ENCODE results near the gene H19. TPM values are rescaled to one million over a fixed set of nuclear protein-coding genes. Genes with fewer than 3 reads are reported as not detected.
A peak's percentile ranks its signal among the peaks of the same experiment; 100 is the strongest.

H19 gene
- total and polyA plus RNA-seq, 12 donors, result 235 to 1,965 (median 408) TPM

- no peak overlapping the region for H3K27ac ChIP-seq
- no peaks in the 10 kb centered on the region for H3K36me3 ChIP-seq
- no peaks in the 10 kb centered on the region for H3K27me3 ChIP-seq
- WGBS, 2 donors, result no CpG with 5 or more reads among the region's 11 CpGs
- H3K9me3 ChIP-seq, result no peaks in the 10 kb centered on the region
- intact Hi-C loops (cut with DNase I), result no loop called here
- peak in 2 of 8 donors; percentile 9 to 33 for ATAC-seq
- no peak for DNase-seq
- TF ChIP-seq CTCF (IDR thresholded peaks at IDR 0.05), result no peak
- H3K4me3 ChIP-seq, result no peak overlapping the region
- H3K4me1 ChIP-seq, result no peaks in the 10 kb centered on the region
Measured at GRCh38 chr11:1988174-1988573, 9.5 kb downstream of the H19 start.

- H3K4me1 ChIP-seq, result no peaks in the 10 kb centered on the region
- H3K27me3 ChIP-seq, result no peaks in the 10 kb centered on the region
- H3K36me3 ChIP-seq, result no peaks in the 10 kb centered on the region
- no peak overlapping the region for H3K27ac ChIP-seq
- WGBS, 2 donors, result no CpG with 5 or more reads among the region's 6 CpGs
- intact Hi-C loops (cut with DNase I), result no loop called here
- H3K9me3 ChIP-seq, result no peaks in the 10 kb centered on the region
- no peak for DNase-seq
- no peak overlapping the region for H3K4me3 ChIP-seq
- TF ChIP-seq CTCF (IDR thresholded peaks at IDR 0.05), result no peak
- peak in 1 of 8 donors; percentile 2 for ATAC-seq
Measured at GRCh38 chr11:1987024-1987423, 10.6 kb downstream of the H19 start.

- no peak for ATAC-seq
- no peaks in the 10 kb centered on the region for H3K27me3 ChIP-seq
Measured at GRCh38 chr11:1983601-1983961, 14.1 kb downstream of the H19 start.

GRCh38 chr11:1982873-1983600 lies 14.6 kb downstream of the H19 start:
- Histone ChIP-seq H3K9me3 (no peaks in the 10 kb centered on the region), H3K27ac (no peak overlapping the region), H3K36me3 (no peaks in the 10 kb centered on the region), H3K4me3 (no peak overlapping the region), H3K27me3 (no peaks in the 10 kb centered on the region), H3K4me1 (no peaks in the 10 kb centered on the region)
- DNase-seq (no peak), ATAC-seq (peak in 1 of 8 donors; percentile 6)
- no peak for TF ChIP-seq CTCF (IDR thresholded peaks at IDR 0.05)
- intact Hi-C loops (cut with DNase I), result no loop called here
- no CpG with 5 or more reads among the region's 26 CpGs for WGBS, 2 donors

More at GRCh38 chr11:1983601-1983961, 14.1 kb downstream of the H19 start:
- Histone ChIP-seq H3K4me3 (no peak overlapping the region), H3K36me3 (no peaks in the 10 kb centered on the region), H3K9me3 (no peaks in the 10 kb centered on the region), H3K4me1 (no peaks in the 10 kb centered on the region), H3K27ac (no peak overlapping the region)
- peak in 1 of 2 donors; percentile 0 for DNase-seq
- 93% methylated on average over 9 to 10 of the region's 12 CpGs for WGBS, 2 donors
- intact Hi-C loops (cut with DNase I), result no loop called here
- TF ChIP-seq CTCF (IDR thresholded peaks at IDR 0.05), result no peak

Measured in heart right ventricle (tissue), 16 donors.